SK-N-SH treated with all-trans-retinoic acid at 6 μM for 48 hours (cell line): Measurements from ENCODE around the gene VAPA.

Source experiments
- ARNTL ChIP-seq: fragments of 450-650 bp; formaldehyde crosslinking; IDR thresholded peaks from 2 replicates; pipeline ENCODE4 v1.5.0; 2020; ENCODE audit warnings: low read depth, mild to moderate bottlenecking, moderate library complexity, borderline replicate concordance
- ESRRG ChIP-seq: fragments of 250-450 bp; sonication (Bioruptor Pico); IDR thresholded peaks from 2 replicates; pipeline ENCODE4 v1.6.1; 2021; ENCODE audit warnings: mild to moderate bottlenecking
- ISL1 ChIP-seq: fragments of 250-450 bp; sonication (Bioruptor Pico); IDR thresholded peaks from 2 replicates; pipeline ENCODE4 v2.1.2; 2022; ENCODE audit warnings: mild to moderate bottlenecking, moderate library complexity
- RARB ChIP-seq: fragments of 250-450 bp; sonication (Bioruptor Pico); IDR thresholded peaks from 2 replicates; pipeline ENCODE4 v1.8.0; 2021; ENCODE audit warnings: mild to moderate bottlenecking, moderate library complexity
- SNAI2 ChIP-seq: fragments of 250-450 bp; sonication (Bioruptor Pico); IDR thresholded peaks from 2 replicates; pipeline ENCODE4 v1.5.0; 2020; ENCODE audit warnings: mild to moderate bottlenecking, moderate library complexity
- TCF4 ChIP-seq: fragments of 250-450 bp; sonication (Bioruptor Pico); IDR thresholded peaks from 2 replicates; pipeline ENCODE4 v1.8.0; 2021; ENCODE audit warnings: mild to moderate bottlenecking, moderate library complexity, borderline replicate concordance
- ZFP3 ChIP-seq: fragments of 250-450 bp; sonication (Bioruptor Pico); IDR thresholded peaks from 2 replicates; pipeline ENCODE4 v1.5.0; 2020; ENCODE audit warnings: mild to moderate bottlenecking, moderate library complexity
- ZNF8 ChIP-seq: fragments of 450-650 bp; formaldehyde crosslinking; IDR thresholded peaks from 2 replicates; pipeline ENCODE4 v1.5.0; 2020; ENCODE audit warnings: mild to moderate bottlenecking, moderate library complexity
- TF ChIP-seq, protein P1 (sequence below): fragments of 250-450 bp; sonication (Bioruptor Pico); IDR thresholded peaks from 2 replicates; pipeline ENCODE4 v1.8.0; 2020; ENCODE audit warnings: mild to moderate bottlenecking, moderate library complexity, borderline replicate concordance
- TF ChIP-seq, protein P2 (sequence below): fragments of 250-450 bp; sonication (Bioruptor Pico); IDR thresholded peaks from 2 replicates; pipeline ENCODE4 v1.5.1; 2020; ENCODE audit warnings: low read depth, mild to moderate bottlenecking, moderate library complexity

DNA sequence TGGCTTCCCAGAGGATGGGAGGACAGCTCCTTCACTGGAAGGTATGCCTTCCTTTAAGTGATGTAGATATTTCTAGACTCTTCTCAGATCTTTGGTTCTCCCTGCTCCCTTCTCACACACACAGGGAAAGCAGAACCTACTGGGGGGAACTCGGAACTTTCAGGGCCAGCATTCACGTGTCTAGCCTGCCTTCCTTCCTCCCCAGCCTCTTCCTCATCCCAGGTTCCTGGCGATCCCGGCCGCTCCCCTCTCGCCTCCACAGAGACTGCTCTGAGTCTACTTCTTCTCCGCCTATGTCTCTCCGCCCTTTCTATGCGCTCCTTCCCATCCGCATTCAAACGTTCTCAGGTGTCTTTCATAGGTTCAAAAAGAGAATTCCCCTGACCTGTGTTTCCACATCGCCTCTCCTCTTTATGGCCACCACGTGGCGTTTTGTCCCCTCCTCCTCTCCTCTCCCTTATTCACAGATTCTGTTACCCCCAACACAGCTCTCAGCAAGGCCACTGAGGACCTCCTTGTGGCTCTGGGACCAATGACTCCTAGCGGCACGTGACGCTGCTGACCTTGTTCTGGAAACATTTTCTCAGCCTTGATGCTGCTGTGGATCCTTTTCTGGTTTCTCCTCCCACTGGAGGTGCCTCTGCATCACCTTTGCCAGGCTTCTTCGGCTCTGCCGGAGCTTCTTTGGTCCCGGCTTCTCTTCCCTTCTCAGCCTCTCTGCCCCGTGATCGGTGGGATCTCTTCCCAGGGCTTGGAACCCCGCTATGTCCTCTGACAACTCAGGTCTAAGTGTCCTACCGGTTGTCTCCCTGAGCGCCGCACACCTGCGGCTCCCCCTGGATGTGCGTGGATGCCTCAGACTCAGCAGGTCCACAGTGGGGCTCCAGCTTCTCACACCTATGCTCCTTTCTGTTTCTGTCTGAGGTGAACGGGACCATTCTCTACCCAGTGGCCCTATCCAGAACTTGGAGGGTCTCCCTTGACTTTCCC lies 77.5 kb downstream of the VAPA start:
- TF ChIP-seq RARB (no peak), ZNF8 (no peak), TCF4 (CRISPR knock-in tag) (no peak), SNAI2 (CRISPR knock-in tag) (no peak), ESRRG (CRISPR knock-in tag) (no peak), ZFP3 (CRISPR knock-in tag) (no peak), ISL1 (CRISPR knock-in tag) (no peak), ARNTL (no peak)
- TF ChIP-seq, protein P1, sequence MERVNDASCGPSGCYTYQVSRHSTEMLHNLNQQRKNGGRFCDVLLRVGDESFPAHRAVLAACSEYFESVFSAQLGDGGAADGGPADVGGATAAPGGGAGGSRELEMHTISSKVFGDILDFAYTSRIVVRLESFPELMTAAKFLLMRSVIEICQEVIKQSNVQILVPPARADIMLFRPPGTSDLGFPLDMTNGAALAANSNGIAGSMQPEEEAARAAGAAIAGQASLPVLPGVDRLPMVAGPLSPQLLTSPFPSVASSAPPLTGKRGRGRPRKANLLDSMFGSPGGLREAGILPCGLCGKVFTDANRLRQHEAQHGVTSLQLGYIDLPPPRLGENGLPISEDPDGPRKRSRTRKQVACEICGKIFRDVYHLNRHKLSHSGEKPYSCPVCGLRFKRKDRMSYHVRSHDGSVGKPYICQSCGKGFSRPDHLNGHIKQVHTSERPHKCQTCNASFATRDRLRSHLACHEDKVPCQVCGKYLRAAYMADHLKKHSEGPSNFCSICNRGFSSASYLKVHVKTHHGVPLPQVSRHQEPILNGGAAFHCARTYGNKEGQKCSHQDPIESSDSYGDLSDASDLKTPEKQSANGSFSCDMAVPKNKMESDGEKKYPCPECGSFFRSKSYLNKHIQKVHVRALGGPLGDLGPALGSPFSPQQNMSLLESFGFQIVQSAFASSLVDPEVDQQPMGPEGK (CRISPR knock-in tag) = no peak
- TF ChIP-seq, protein P2, sequence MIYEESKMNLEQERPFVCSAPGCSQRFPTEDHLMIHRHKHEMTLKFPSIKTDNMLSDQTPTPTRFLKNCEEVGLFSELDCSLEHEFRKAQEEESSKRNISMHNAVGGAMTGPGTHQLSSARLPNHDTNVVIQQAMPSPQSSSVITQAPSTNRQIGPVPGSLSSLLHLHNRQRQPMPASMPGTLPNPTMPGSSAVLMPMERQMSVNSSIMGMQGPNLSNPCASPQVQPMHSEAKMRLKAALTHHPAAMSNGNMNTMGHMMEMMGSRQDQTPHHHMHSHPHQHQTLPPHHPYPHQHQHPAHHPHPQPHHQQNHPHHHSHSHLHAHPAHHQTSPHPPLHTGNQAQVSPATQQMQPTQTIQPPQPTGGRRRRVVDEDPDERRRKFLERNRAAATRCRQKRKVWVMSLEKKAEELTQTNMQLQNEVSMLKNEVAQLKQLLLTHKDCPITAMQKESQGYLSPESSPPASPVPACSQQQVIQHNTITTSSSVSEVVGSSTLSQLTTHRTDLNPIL (CRISPR knock-in tag) = no peak
